NCI-H526 (cell line): ENCODE data around the gene ARMC12.

Source experiments
- DNase-seq, 2 experiments: peaks; one replicate each; lab custom pipeline; 2025; lab: John Stamatoyannopoulos, UW

The ARMC12 gene

GRCh38 chr6:35776364-35777215 lies 39.8 kb downstream of the ARMC12 start, which contains the start of gene CLPSL2:
TSS of gene CLPSL2 (plus strand) at chr6:35776598. CDS start at chr6:35776619, 21 bp downstream.
- peak; percentile 53 to 83 for DNase-seq

DNA sequence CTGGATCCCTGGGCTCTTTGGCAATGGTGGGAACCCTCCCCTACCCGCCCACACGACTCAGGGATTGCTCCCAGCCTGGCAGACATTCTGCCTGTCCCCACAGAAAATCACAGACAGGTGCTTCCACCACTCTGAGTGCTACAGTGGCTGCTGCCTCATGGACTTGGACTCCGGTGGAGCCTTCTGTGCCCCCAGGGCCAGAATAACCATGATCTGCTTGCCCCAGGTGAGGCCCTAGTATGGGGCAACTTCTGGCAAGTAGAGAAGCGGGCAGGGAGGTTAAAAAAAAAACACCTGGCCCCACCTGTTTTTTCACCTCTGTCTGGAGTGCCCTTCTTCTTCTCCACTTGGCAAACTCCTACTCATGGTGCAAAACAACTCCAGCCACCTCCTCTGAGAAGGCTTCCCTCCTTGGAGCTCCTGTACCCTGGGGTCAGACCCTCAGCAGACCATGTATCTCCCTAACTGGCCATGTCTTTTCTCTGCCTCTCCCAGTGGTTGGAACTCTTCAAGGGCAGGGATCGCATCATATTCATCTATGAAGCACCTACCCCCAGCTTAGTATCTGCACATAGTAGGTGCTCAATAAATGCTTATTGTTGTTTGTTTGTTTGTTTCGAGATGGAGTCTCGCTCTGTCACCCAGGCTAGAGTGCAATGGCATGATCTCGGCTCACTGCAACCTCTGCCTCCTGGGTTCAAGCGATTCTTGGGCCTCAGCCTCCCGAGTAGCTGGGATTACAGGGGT lies 40.7 kb downstream of the ARMC12 start:
- no peak for DNase-seq

- DNase-seq: no peak
Measured at GRCh38 chr6:35778437-35778836, 41.6 kb downstream of the ARMC12 start.

- DNase-seq: no peak
Measured at GRCh38 chr6:35780719-35781118, 43.9 kb downstream of the ARMC12 start, which contains the start of gene CLPSL1. TSS of gene CLPSL1 (plus strand) at chr6:35781019. CDS start at chr6:35781111, 92 bp downstream.

GRCh38 chr6:35781290-35781689 lies 44.5 kb downstream of the ARMC12 start:
- no peak for DNase-seq

- no peak for DNase-seq
Measured at GRCh38 chr6:35782424-35782823, 45.6 kb downstream of the ARMC12 start.

- DNase-seq: no peak
Measured at GRCh38 chr6:35784200-35784599, 47.4 kb downstream of the ARMC12 start.

- DNase-seq: no peak
Measured at GRCh38 chr6:35786272-35786671, 49.4 kb downstream of the ARMC12 start.

DNA sequence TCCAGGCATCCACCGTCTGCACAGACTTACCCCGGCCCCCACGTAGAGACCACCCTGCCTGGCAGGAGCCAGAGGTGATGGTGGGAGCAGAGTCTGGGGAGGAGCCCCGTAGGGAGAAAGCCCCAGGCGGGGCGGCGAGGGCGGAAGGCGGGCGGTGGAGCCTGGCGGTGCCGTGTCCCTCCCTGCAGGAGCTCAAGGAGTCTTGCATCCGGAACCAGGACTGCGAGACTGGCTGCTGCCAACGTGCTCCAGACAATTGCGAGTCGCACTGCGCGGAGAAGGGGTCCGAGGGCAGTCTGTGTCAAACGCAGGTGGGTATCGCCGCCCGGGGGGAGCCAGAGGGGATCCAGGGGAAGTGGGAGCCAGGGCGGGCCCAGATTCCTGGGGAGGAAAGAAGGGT lies 50.0 kb downstream of the ARMC12 start:
- no peak for DNase-seq

- DNase-seq: peak in 1 of 2 experiments; percentile 54
Measured at GRCh38 chr6:35787266-35788218, 50.7 kb downstream of the ARMC12 start.

DNA sequence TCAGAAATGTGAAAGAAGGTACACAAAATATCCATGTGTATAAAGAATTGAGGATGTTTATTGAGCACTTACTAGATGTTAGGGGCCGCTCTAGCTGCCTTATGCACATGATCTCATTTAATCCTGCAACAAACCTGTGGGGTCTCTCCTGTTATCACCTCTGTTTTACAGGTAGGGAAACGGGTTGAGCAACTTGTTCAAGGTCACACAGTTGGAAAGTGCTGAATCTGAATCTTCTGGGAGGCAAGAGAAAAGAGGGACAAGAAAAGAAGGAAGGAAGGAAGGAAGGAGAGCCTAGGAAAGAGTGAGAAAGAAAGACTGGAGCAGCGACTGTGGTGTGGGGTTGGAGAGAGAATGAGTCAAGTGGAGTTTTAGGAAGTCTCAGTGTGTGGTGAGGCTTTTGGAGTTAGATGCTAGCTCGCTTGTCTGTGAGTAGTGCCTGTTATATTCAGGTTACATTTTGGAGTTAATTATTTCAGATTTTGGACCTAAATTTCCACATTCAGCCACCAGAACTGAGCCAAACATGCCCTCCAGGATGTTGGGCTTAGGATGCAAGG lies 51.7 kb downstream of the ARMC12 start:
- no peak for DNase-seq

GRCh38 chr6:35790683-35791082 lies 53.9 kb downstream of the ARMC12 start:
- DNase-seq: no peak

DNA sequence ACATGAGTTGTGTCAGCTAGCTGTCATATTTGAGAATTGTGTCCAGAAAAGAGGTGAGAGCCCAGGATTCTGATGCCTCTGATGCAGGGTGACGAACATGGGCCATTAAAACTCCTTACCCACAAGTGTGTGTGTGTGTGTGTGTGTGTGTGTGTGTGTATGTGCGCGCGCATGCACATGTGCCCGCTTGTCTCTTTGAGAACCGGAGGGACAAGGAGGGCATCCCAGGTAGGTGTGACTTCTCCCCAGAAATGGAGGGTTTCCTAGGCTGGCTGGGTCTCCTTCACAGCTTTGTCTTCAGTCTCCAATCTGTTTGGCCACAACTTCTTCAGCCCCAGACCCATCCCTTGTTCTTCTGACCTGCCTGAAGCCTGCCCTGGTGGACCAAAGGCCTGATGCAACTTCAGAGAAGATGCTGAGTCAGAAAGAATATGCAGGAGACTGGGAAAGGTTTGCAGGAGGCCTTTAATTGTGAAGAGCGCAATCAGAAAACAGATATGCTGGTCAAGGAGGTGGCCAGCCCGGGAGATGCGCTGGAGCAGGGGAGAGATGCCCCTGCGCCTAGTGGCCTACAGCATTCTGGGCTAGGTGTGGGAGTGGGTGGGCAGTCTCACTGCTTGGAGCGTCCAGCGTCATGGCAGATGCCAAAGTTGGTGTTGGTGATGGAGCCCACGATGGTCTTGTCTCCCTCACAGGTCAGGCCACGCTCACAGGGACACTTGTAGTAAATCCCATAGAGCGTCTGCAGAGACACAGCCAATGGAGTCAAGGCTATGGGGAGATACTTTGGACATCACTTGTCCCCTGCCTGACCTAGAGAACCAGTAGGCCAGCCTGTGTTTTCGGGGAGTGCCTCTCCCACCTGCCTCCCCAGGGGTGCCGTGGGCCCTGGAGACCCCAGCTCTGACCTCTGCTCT lies 58.0 kb downstream of the ARMC12 start:
- DNase-seq: no peak

DNA sequence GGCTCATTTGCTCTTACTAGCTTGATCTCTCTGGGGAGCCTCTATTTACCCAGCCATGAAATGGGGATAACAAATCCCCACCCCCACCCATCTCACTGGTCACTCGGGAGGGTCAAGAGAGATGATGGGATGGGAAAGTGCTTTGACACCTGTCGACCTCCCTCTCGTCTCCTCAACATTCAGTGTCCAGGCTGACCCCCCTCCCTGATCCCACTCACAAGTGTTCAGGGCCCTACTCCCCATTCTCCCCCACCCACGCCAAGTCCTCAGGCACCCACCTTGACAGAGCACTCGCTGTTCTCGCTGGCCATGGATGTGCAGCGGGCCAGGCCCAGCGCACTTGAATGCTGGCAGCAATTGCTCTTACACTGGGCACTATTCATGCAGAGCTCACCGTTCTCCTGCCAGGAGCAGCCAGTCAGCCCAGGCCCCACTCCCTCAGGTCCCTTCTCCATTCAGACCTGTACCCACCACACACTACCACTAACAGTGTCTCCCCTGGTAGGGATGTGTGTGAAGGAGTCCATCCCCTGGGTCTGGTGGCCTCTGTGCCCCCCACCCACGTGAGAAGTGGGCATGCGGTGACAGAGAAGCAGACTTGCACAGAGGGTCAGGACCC lies 58.7 kb downstream of the ARMC12 start:
- DNase-seq: no peak

DNA sequence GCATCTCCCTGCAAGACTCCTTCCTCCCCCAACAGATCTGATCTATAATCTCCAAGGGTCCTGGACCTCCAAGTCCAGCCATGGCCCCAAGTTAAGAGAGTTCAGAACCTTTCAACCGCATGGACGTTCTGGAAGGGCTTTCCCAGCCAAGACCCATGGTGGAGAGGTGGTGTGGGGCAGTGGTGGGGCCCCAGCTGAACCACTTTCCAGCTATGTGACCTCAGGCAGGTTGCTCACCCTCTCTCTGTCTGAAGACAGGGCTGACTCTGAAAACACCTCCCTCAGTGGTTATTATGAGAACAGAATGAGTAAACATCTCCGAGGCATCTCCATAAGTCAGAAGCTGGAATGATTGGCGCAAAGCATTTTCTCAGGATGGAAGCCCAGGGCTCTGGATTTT lies 59.4 kb downstream of the ARMC12 start:
- no peak for DNase-seq

DNA sequence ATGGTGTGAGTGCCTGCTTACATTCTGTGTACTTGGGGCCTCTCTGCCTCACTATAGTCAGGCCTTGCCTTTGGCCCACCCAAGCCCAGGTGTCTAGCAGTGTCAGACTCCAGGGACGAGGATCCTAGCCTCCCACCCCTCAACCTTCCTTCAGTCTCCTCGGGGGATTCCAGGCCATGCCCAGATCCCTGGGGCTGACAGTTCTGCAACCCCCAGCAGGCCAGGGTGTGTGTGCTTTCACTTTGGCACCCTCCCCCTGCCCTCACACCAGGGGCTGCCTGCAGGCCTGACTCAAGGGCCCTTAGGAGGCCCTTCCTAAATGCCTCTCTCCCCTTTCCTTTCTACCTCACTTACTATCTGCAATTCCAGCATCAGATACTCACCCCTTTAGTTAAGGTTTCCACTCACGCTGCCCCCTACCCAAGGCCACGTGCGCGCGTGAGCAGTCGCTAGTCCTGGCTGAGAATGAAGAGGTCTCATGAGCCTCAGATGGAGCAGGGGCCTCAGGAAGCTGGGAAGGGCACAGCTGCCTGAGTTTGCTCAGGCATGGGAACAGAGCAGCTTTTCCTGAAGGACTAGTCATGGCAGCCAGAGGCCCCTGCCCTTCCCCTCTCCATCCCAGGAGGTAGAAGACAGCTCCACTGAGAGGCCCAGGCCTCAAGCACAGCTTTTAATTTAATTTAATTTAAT lies 61.1 kb downstream of the ARMC12 start:
- no peak for DNase-seq
